ENCODE data around the gene NTNG1. TPM values are rescaled to one million over a fixed set of nuclear protein-coding genes. Genes with fewer than 3 reads are reported as not detected.

NTNG1 gene
- total RNA-seq, 4 donors from 2014 or later: 0.78 to 4.2 (median 2.4) TPM

DNA sequence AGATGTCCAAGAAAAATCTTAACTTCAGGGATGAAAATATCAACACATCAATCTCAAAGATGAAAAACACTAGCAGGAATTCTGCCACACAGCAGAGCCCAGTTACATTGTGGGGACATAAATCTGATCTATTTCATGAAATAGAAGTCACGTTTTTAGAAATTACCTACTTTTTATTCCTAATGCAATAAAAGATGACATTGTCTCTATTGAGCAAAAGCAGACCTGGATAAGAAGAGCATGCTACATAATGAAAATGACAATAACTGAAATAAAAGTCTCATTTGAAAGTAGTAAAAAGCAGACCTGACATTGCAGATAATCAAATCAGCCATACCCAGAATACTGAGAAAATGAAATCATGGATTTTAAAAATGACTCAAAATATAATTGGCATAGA lies 156.8 kb downstream of the NTNG1 start:
- Histone ChIP-seq H3K9me3 (no peaks in the 10 kb centered on the region), H3K4me1 (no peaks in the 10 kb centered on the region), H3K4me3 (no peak overlapping the region), H3K27ac (replicated peaks in 1 of 4) (no peak overlapping the region), H3K36me3 (no peaks in the 10 kb centered on the region), H3K27me3 (no peaks in the 10 kb centered on the region)
- DNase-seq (ENCODE audit: extremely low spot score): no peak
- TF ChIP-seq EP300 (IDR thresholded peaks at IDR 0.05): no peak
- TF ChIP-seq, protein P1, sequence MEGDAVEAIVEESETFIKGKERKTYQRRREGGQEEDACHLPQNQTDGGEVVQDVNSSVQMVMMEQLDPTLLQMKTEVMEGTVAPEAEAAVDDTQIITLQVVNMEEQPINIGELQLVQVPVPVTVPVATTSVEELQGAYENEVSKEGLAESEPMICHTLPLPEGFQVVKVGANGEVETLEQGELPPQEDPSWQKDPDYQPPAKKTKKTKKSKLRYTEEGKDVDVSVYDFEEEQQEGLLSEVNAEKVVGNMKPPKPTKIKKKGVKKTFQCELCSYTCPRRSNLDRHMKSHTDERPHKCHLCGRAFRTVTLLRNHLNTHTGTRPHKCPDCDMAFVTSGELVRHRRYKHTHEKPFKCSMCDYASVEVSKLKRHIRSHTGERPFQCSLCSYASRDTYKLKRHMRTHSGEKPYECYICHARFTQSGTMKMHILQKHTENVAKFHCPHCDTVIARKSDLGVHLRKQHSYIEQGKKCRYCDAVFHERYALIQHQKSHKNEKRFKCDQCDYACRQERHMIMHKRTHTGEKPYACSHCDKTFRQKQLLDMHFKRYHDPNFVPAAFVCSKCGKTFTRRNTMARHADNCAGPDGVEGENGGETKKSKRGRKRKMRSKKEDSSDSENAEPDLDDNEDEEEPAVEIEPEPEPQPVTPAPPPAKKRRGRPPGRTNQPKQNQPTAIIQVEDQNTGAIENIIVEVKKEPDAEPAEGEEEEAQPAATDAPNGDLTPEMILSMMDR (IDR thresholded peaks at IDR 0.05): no peak
- TF ChIP-seq POLR2A (IDR thresholded peaks at IDR 0.05; ENCODE audit: low read depth): no peak
- TF ChIP-seq POLR2AphosphoS5 (IDR thresholded peaks at IDR 0.05): no peak
- intact Hi-C loops (cut with DNase I): no loop called here
- 57% methylated on average over 1 of the region's 1 CpG for WGBS

DNA sequence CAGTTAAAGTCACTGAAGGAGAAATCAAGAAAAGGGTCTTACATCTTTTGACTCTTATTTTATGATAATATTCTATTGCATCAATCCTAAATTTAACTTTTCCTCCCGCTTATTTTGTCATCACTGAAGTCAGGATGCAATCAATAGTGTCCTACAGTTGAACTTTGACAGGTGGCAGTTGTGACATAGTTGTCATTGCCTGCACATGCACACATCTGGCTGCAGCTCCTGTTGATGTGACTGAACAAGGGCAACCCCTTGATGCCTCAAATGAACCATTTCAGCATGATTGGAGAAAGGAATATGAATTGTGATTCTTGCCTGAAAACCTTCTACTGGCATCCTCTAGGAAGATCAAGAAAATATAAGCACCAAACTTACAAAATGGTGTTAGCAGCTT lies 157.7 kb downstream of the NTNG1 start:
- Histone ChIP-seq H3K36me3 (no peaks in the 10 kb centered on the region), H3K4me1 (no peaks in the 10 kb centered on the region), H3K27me3 (no peaks in the 10 kb centered on the region), H3K27ac (replicated peaks in 1 of 4) (no peak overlapping the region), H3K9me3 (no peaks in the 10 kb centered on the region), H3K4me3 (no peak overlapping the region)
- DNase-seq (ENCODE audit: extremely low spot score): no peak
- intact Hi-C loops (cut with DNase I): no loop called here
- TF ChIP-seq POLR2A (IDR thresholded peaks at IDR 0.05; ENCODE audit: low read depth) (no peak), POLR2AphosphoS5 (IDR thresholded peaks at IDR 0.05) (no peak), EP300 (IDR thresholded peaks at IDR 0.05) (no peak)
- TF ChIP-seq, protein P1 (IDR thresholded peaks at IDR 0.05): no peak
- 41% methylated on average over 1 of the region's 1 CpG for WGBS

DNA sequence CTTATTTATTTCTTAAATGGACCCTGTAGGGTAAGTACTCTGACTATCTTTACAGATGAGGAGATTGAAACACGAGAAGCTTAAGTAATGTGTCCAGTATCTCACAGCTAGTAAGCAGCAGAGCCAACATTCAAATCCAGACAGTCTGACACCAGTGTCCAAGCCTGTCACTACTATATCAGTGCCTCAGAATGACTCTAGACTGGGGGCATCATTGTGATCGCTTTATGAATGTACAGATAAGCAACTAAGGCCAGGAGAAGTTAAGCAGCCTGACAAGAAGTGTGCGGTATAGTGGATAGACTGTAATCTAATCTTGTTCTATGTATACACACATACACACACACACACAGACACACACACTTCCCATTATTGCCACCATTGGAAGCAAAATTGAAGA lies 158.7 kb downstream of the NTNG1 start:
- intact Hi-C loops (cut with DNase I): no loop called here
- no peaks in the 10 kb centered on the region for H3K9me3 ChIP-seq
- no peaks in the 10 kb centered on the region for H3K36me3 ChIP-seq
- WGBS: 91% methylated on average over 3 of the region's 3 CpGs
- H3K4me3 ChIP-seq: no peak overlapping the region
- H3K27ac ChIP-seq (replicated peaks in 1 of 4): no peak overlapping the region
- no peaks in the 10 kb centered on the region for H3K4me1 ChIP-seq
- no peaks in the 10 kb centered on the region for H3K27me3 ChIP-seq
- no peak for DNase-seq (ENCODE audit: extremely low spot score)
- no peak for TF ChIP-seq POLR2AphosphoS5 (IDR thresholded peaks at IDR 0.05)
- TF ChIP-seq POLR2A (IDR thresholded peaks at IDR 0.05; ENCODE audit: low read depth): no peak
- TF ChIP-seq, protein P1 (IDR thresholded peaks at IDR 0.05): no peak
- TF ChIP-seq EP300 (IDR thresholded peaks at IDR 0.05): no peak

DNA sequence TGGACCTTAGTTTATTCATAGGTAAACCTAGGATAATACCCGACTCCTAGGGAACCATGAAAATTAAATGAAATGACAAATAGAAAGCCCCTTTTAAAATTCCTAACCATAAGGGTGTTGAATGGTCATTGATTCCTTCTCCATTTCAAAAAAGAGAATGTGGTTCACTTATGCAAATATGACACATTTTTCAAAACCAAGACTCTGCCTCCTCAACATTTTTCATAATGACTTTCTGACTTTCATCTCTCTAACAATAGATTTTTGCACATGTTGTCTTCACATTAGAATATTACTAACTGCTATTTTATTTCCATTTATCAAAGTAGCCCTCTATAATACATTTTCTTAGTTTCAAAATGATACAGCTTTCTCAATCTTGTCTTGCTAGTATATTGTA lies 169.1 kb downstream of the NTNG1 start:
- TF ChIP-seq POLR2A (IDR thresholded peaks at IDR 0.05; ENCODE audit: low read depth): no peak
- TF ChIP-seq, protein P1 (IDR thresholded peaks at IDR 0.05): no peak
- TF ChIP-seq EP300 (IDR thresholded peaks at IDR 0.05): no peak
- TF ChIP-seq POLR2AphosphoS5 (IDR thresholded peaks at IDR 0.05): no peak
- H3K27me3 ChIP-seq: no peaks in the 10 kb centered on the region
- 95% methylated on average over 1 of the region's 1 CpG for WGBS
- H3K36me3 ChIP-seq: no peaks in the 10 kb centered on the region
- no peaks in the 10 kb centered on the region for H3K4me1 ChIP-seq
- H3K9me3 ChIP-seq: no peaks in the 10 kb centered on the region
- no peak overlapping the region for H3K4me3 ChIP-seq
- intact Hi-C loops (cut with DNase I): no loop called here
- no peak for DNase-seq (ENCODE audit: extremely low spot score)
- no peak overlapping the region for H3K27ac ChIP-seq (replicated peaks in 1 of 4)

DNA sequence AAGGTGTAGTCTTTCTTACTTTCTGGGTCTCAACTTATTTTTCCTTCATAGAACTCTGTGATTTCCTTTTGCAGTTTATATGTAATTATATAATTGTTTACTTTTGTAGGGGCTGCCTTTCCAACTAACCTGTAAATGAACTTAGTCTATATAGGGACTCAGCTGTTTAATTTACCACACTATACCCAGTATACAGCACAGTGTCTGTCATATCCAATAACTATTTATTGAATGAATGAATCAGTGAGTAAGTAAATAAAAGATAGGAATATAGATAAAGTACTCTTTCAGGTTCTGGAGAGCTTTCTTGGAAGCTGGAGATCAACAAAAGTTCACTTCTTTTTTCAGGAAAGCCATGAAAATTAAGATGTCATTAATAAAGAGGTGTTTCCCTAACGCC lies 174.8 kb downstream of the NTNG1 start:
- no peaks in the 10 kb centered on the region for H3K27me3 ChIP-seq
- H3K9me3 ChIP-seq: no peaks in the 10 kb centered on the region
- H3K27ac ChIP-seq (replicated peaks in 1 of 4): no peak overlapping the region
- no peak overlapping the region for H3K4me3 ChIP-seq
- no peak for DNase-seq (ENCODE audit: extremely low spot score)
- 61% methylated on average over 1 of the region's 1 CpG for WGBS
- TF ChIP-seq POLR2A (IDR thresholded peaks at IDR 0.05; ENCODE audit: low read depth): no peak
- TF ChIP-seq POLR2AphosphoS5 (IDR thresholded peaks at IDR 0.05): no peak
- TF ChIP-seq, protein P1 (IDR thresholded peaks at IDR 0.05): no peak
- no peak for TF ChIP-seq EP300 (IDR thresholded peaks at IDR 0.05)
- H3K36me3 ChIP-seq: no peaks in the 10 kb centered on the region
- H3K4me1 ChIP-seq: no peaks in the 10 kb centered on the region
- intact Hi-C loops (cut with DNase I): no loop called here

Data from esophagus muscularis mucosa (tissue), 4 donors.